Small intestine (tissue), 7 donors: Measurements from ENCODE around the gene TWIST2. TPM values are rescaled to one million over a fixed set of nuclear protein-coding genes. Genes with fewer than 3 reads are reported as not detected.

ENCODE experiments used
- DNase-seq, 2 donors: peaks; one replicate each; pipeline versions ENCODE4 v3.0.0 to v3.0.0-alpha.2; 2013
- FAIRE-seq: peaks from 2 replicates; lab custom pipeline; 2012; peaks lifted over from hg19 to GRCh38; lab: Jason Lieb, UNC
- H3K27ac ChIP-seq, 3 donors: one replicate each; pipeline ENCODE4 v1.5.1; 2013; ENCODE audit warnings: low read length in 2 of 3, mild to moderate bottlenecking in 2 of 3, control low read depth in 1 of 3, inconsistent platforms in 1 of 3, low read depth in 1 of 3, moderate library complexity in 1 of 3
- H3K27me3 ChIP-seq, 3 donors: one replicate each; pipeline ENCODE4 v1.6.1; 2013; ENCODE audit warnings: low read length in 3 of 3, inconsistent platforms in 1 of 3; ENCODE audit not compliant: control insufficient read depth in 3 of 3, insufficient read depth in 3 of 3
- H3K36me3 ChIP-seq, 3 donors: one replicate each; pipeline ENCODE4 v1.6.1; 2013; ENCODE audit warnings: low read length in 3 of 3, inconsistent platforms in 1 of 3, low read depth in 1 of 3, mild to moderate bottlenecking in 1 of 3, moderate library complexity in 1 of 3; ENCODE audit not compliant: control insufficient read depth in 3 of 3, insufficient read depth in 2 of 3
- H3K4me1 ChIP-seq, 3 donors: one replicate each; pipeline ENCODE4 v1.6.1; 2013; ENCODE audit warnings: low read length in 2 of 3, inconsistent platforms in 1 of 3, low read depth in 1 of 3, mild to moderate bottlenecking in 1 of 3, moderate library complexity in 1 of 3; ENCODE audit not compliant: control insufficient read depth in 3 of 3, insufficient read depth in 2 of 3
- H3K4me3 ChIP-seq, 3 donors: one replicate each; pipeline ENCODE4 v1.5.1; 2013; ENCODE audit warnings: low read length in 3 of 3, control low read depth in 1 of 3, inconsistent platforms in 1 of 3, low read depth in 1 of 3, mild to moderate bottlenecking in 1 of 3, moderate library complexity in 1 of 3
- H3K9me3 ChIP-seq, 2 donors: one replicate each; pipeline ENCODE4 v1.6.1; 2013; ENCODE audit warnings: low read depth in 1 of 2, low read length in 1 of 2; ENCODE audit not compliant: control insufficient read depth in 2 of 2, insufficient read depth in 1 of 2
- WGBS, 3 donors: extraction: QIAGEN DNeasy Blood & Tissue Kit; methylation state at CpG; one replicate each; pipeline ENCODE4 v1.1.7; 2013; 5-methylcytosine and 5-hydroxymethylcytosine counted together
- polyA plus RNA-seq, 4 donors: library from polyadenylated mRNA; stranded (reverse) in 3 of 4; unstranded in 1 of 4; fragments of 200-250 nt in 3 of 4; fragments of 120-200 nt in 1 of 4; gene quantifications; one replicate each; pipeline versions ENCODE4 v1.2.1 to v1.2.3, GENCODE V29; 2013
- donor health status: healthy with polysubstance abuse.
- donor health status: control.
- donor health status: control.
- donor health status: Bipolar disorder and iron deficiency.
- donor health status: healthy.

The TWIST2 gene
- polyA plus RNA-seq, 4 donors = 1.7 to 7.9 (median 3.0) TPM; not detected in 1

DNA sequence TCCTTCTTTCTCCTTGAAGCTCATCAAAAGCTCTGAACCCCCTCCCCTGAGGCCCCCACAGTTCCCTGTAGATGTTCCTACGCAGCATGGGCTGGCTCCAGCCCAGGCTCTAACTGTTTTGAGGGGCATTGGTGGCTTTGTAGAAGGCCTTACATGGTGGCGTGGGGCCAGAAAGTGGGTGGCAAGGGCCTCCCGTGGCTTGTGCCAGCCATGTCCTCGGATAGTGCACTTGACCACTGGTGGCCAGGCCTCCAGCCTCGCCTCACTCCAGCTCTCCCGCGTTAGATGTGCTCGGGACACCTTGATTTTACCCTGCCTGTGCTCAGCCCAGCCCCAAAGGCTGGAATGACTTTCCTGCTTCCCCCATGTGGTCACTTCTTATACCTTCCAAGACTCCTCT, 92.9 kb downstream of the TWIST2 start:
- Histone ChIP-seq H3K27ac (no peak overlapping the region), H3K4me3 (no peak overlapping the region), H3K4me1 (no peaks in the 10 kb centered on the region), H3K27me3 (no peaks in the 10 kb centered on the region), H3K9me3 (no peaks in the 10 kb centered on the region), H3K36me3 (no peaks in the 10 kb centered on the region)
- DNase-seq (no peak), FAIRE-seq (no peak)
- 80 to 83% (median 81%) methylated on average over 8 of the region's 8 CpGs for WGBS, 3 donors

DNA sequence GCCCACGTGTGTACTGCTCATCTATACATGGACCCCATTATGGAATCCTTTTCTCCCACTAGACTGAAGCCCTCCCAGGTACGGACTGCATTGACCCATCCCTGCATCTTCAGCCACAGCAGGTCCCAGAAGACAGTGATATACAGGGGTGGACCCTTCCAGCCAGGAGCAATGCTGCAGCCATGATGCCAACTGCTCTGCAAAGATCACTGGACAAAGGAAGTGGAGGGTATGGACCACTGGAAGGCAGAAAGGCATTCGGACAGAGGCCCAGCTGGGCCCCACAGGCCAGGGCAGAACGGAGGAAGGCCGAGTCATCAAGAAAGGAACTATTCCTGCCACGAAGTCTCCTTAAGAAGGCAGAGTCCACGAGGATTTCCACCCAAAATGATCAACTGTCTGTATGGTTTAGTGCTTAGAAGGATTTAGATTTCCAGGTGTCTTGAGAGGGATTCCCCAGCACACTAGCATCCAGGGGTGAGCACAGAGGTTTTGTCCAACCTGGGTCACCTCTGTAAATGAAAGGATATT, 93.4 kb downstream of the TWIST2 start:
- no peaks in the 10 kb centered on the region for H3K36me3 ChIP-seq
- DNase-seq = no peak
- no peaks in the 10 kb centered on the region for H3K27me3 ChIP-seq
- no peak overlapping the region for H3K27ac ChIP-seq
- H3K4me1 ChIP-seq = no peaks in the 10 kb centered on the region
- FAIRE-seq = no peak
- 62 to 75% (median 65%) methylated on average over 7 of the region's 7 CpGs for WGBS, 3 donors
- H3K9me3 ChIP-seq = no peaks in the 10 kb centered on the region
- no peak overlapping the region for H3K4me3 ChIP-seq

DNA sequence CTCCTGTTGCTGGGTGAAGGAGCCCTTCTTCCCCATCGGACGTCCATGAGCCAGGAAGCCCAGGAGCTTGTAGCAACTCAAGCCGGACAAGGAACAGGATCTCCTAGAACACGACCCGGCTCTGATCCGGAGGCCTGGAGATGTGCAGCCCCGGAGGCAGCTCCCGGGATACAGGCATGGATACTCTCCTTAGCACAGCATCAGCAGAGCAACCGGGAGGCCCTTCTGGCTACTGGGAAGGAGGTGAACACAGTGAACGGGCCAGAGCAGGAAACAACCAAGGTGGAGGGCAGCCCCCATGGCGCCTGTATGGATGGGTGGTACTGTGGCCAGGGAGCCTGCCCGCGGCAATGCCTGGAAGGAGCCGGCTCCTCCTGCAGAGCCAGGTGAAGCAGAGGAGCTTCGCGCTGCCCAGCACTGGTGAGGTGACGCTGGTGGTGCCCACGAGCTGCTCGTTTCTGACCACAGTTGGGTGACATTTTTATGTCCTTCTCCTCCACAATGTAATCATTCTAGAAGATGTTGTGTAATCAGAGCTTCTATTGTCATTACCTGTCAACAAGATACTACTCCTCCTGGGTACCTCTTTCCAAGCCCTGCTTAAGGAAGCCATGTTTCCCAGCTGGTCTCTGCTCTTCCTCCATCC, 94.3 kb downstream of the TWIST2 start:
- Histone ChIP-seq H3K27me3 (no peaks in the 10 kb centered on the region), H3K4me1 (no peaks in the 10 kb centered on the region), H3K4me3 (no peak overlapping the region), H3K36me3 (no peaks in the 10 kb centered on the region), H3K27ac (no peak overlapping the region), H3K9me3 (no peaks in the 10 kb centered on the region)
- DNase-seq (no peak), FAIRE-seq (no peak)
- 87 to 89% (median 89%) methylated on average over 19 of the region's 19 CpGs for WGBS, 3 donors

DNA sequence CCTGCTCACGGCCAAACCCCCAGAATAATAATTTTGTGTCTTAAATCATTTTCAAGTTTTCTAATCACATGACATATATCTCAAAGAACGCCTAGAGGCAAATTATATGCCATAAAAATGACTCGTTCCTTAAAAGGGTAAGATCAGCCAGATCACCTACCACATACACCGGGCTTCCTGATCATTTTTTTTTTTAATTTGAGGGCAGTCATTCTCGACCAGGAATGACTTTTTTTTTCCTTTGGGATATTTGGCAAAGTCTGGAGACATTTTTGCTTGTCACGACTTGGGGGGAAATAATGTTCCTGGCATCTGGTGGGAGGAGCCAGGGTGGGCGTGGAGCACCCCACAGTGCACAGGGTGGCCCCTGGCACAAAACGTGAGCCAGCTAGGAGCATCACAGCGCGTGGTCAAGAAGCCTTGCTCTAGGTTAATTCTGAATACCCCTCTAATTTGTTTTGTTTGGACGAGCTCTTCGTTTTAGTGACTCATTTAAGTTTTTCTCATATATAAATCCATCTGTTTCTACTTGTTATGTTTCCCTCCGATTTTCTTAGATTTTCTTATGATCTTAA, 94.9 kb downstream of the TWIST2 start:
- DNase-seq = no peak
- H3K4me1 ChIP-seq = no peaks in the 10 kb centered on the region
- H3K4me3 ChIP-seq = no peak overlapping the region
- 44 to 66% (median 46%) methylated on average over 13 of the region's 13 CpGs for WGBS, 3 donors
- H3K27me3 ChIP-seq = no peaks in the 10 kb centered on the region
- H3K36me3 ChIP-seq = no peaks in the 10 kb centered on the region
- H3K27ac ChIP-seq = no peak overlapping the region
- no peak for FAIRE-seq
- no peaks in the 10 kb centered on the region for H3K9me3 ChIP-seq

DNA sequence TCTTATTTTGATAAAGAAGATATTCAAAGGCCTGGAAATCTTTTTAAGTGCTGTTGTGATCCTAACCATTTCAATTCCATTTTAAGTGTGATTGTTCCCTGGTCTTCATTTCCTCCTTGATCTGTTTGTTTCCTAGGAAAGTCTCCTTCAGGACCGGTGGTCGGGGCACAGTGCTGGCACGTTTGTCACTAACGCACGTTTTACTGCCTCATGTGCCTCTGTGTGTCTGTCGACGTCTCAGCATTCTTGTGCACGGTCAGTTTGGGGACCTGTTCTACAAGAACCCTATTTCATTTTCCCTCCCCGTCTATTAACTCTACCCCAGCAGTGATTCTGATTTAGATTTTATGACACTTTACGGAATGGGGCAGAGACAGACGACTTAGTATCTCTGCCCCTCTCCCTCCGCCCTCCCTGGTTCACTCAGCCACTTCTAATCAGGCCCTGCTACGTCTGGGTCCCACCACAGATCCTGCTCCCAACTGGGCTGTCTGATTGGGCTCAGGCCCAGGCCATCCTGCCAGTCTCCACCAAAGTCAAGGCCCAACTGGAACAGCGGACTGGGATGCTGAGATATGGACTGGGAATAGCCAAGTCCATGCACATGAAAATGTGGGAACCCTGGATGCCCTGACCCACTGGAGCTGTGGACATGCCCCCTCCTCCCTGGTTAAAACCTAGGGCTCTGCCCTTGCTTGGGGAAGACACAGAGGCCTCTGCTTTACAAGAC, 95.6 kb downstream of the TWIST2 start:
- Histone ChIP-seq H3K27ac (no peak overlapping the region), H3K4me1 (no peaks in the 10 kb centered on the region), H3K36me3 (no peaks in the 10 kb centered on the region), H3K4me3 (no peak overlapping the region), H3K9me3 (no peaks in the 10 kb centered on the region), H3K27me3 (no peaks in the 10 kb centered on the region)
- FAIRE-seq (no peak), DNase-seq (no peak)
- 79 to 85% (median 82%) methylated on average over 14 of the region's 14 CpGs for WGBS, 3 donors

DNA sequence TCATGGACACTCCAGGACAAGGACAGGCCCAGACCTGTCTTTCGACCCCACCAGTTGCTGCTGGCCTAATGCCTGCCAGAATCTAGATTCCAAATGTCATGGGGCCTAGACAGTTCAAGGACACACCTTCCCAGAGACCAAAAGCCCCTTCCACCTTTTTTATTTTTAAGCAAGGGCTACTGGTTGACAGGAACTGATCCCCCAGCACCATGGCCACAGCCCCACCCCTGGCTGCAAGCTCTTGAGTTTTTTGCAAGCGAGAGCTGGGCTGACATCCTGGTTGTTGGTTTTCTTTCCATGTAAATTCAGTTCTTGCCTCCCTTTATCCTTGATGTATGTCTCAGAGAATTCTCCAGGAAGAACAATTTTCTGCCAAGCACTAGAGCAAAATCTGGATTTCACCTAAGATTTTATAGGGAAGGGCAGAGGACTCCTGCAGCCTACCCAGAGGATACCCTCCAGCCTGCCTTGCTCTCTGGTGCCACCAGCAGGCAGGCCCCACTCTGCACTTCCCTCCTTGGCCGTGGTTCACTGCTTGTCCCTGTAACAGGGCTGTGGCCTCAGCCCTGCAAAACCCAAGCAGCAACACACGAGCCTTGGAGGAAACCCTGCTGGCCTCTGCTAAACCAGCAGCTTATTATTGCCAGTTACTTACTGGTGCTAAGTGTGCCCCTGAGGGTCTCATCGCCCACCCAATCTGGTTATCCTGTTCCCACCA, 97.7 kb downstream of the TWIST2 start:
- H3K27ac ChIP-seq = no peak overlapping the region
- H3K36me3 ChIP-seq = no peaks in the 10 kb centered on the region
- H3K4me1 ChIP-seq = no peaks in the 10 kb centered on the region
- WGBS, 3 donors = 60 to 68% (median 65%) methylated on average over 5 of the region's 5 CpGs
- DNase-seq = peak; percentile 15 to 20
- no peaks in the 10 kb centered on the region for H3K9me3 ChIP-seq
- no peak overlapping the region for H3K4me3 ChIP-seq
- no peaks in the 10 kb centered on the region for H3K27me3 ChIP-seq
- no peak for FAIRE-seq

DNA sequence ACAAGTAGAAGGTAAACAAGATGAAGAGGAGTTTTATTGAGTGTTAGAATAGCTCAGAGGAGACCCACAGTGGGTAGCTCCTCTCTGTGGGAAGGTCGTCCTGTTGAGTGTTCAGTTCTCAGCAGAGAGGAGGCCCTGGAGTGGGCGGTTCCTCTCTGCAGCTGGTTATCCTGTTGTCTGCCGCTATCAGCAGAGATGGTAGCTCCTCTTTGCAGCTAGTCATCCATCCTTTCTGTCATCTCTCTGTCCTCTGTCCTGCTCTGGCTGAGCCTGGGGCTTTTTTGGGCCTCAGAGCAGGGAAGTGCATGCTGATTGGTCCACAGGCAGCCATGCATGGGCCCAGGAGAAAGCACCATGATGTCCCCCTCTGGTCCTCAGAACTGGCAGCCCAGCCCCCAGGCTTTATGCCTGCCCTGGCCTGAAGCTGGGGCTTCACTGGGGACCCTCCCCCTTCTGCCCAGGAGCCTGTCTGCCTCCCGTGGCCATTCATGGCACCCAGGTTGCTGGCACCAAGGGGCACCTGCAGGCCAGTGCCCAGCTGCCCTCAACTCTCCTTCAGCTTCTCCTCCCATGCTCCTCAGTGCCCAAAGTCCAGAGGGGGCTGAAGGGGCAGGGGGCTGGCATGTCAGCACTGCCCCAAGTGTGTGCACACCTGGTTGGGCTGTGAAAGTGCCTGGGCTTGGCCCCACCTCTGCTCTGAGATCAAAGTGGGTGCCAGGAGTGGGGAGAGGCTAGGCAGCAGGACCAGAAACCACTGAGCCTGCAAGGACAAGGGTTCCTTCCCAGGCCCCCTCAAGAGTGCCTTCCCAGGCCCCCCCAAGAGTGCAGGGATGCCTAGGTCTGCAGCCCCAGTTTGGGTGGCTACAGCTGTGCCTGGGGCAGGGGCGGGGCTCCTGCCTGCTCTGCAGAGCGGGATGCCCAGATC, 98.7 kb downstream of the TWIST2 start:
- DNase-seq = no peak

More for the DNA sequence above, 98.7 kb downstream of the TWIST2 start:
- 86 to 89% (median 89%) methylated on average over 6 of the region's 6 CpGs for WGBS, 3 donors
- Histone ChIP-seq H3K27me3 (no peaks in the 10 kb centered on the region), H3K9me3 (no peaks in the 10 kb centered on the region), H3K27ac (no peak overlapping the region), H3K4me1 (no peaks in the 10 kb centered on the region), H3K36me3 (no peaks in the 10 kb centered on the region), H3K4me3 (no peak overlapping the region)
- FAIRE-seq = no peak
